Neural cell (in vitro differentiated cells): ENCODE measurements around the gene SCFD1.

Experiments used
- EP300 ChIP-seq: fragments of 450-650 bp; conservative IDR thresholded peaks from 2 replicates; pipeline ENCODE4 v1.6.1; 2014; ENCODE audit warnings: antibody characterized with exemption, mild to moderate bottlenecking, moderate library complexity; ENCODE audit not compliant: poor library complexity, severe bottlenecking
- EZH2 ChIP-seq: fragments of 200-600, 300-800 bp; shearing (Covaris generic), sonication (generic); IDR thresholded peaks from 2 replicates; pipeline ENCODE4 v1.6.1; 2014; ENCODE audit warnings: antibody characterized with exemption, low read length, borderline replicate concordance, mild to moderate bottlenecking; ENCODE audit not compliant: insufficient read depth, poor library complexity, severe bottlenecking
- MXI1 ChIP-seq: fragments of 450-650 bp; conservative IDR thresholded peaks from 2 replicates; pipeline ENCODE4 v1.6.1; 2014; ENCODE audit warnings: antibody characterized with exemption, mild to moderate bottlenecking; ENCODE audit not compliant: poor library complexity, severe bottlenecking
- POLR2AphosphoS5 ChIP-seq: IDR thresholded peaks from 2 replicates; pipeline ENCODE4 v1.6.1; 2012
- RAD21 ChIP-seq: fragments of 450-650 bp; conservative IDR thresholded peaks from 2 replicates; pipeline ENCODE4 v1.6.1; 2014; ENCODE audit warnings: antibody characterized with exemption, mild to moderate bottlenecking, moderate library complexity
- SMC3 ChIP-seq: fragments of 450-650 bp; conservative IDR thresholded peaks from 2 replicates; pipeline ENCODE4 v1.6.1; 2014; ENCODE audit warnings: antibody characterized with exemption, mild to moderate bottlenecking, moderate library complexity; ENCODE audit not compliant: poor library complexity
- TAF1 ChIP-seq: IDR thresholded peaks from 2 replicates; pipeline ENCODE4 v1.6.1; 2012; ENCODE audit warnings: low read depth
- TF ChIP-seq, protein P1 (sequence below): IDR thresholded peaks from 2 replicates; pipeline ENCODE4 v1.6.1; 2012; ENCODE audit warnings: borderline replicate concordance
- TF ChIP-seq, protein P2 (sequence below): fragments of 450-650 bp; IDR thresholded peaks from 2 replicates; pipeline ENCODE4 v1.5.1; 2014; ENCODE audit warnings: antibody characterized with exemption, mild to moderate bottlenecking, moderate library complexity; ENCODE audit not compliant: poor library complexity, severe bottlenecking

DNA sequence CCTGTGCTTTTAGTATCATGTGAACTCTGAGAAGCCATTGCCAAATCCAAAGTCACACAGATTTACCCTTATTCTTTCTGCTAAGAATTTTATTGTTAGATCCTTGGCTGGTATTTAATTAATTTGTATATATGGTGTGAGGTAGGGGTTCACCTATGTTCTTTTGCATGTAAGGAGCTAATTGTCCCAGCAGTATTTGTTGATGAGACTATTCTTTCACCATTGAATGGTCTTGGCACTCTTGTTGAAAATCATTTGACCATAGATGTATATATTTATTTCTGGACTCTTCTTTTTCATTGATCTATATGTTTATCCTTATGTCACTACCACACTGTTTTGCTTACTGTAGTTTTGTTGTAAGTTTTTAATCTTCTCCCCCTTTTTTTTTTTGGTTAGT, 36.9 kb upstream of the SCFD1 start:
- TF ChIP-seq, protein P1, sequence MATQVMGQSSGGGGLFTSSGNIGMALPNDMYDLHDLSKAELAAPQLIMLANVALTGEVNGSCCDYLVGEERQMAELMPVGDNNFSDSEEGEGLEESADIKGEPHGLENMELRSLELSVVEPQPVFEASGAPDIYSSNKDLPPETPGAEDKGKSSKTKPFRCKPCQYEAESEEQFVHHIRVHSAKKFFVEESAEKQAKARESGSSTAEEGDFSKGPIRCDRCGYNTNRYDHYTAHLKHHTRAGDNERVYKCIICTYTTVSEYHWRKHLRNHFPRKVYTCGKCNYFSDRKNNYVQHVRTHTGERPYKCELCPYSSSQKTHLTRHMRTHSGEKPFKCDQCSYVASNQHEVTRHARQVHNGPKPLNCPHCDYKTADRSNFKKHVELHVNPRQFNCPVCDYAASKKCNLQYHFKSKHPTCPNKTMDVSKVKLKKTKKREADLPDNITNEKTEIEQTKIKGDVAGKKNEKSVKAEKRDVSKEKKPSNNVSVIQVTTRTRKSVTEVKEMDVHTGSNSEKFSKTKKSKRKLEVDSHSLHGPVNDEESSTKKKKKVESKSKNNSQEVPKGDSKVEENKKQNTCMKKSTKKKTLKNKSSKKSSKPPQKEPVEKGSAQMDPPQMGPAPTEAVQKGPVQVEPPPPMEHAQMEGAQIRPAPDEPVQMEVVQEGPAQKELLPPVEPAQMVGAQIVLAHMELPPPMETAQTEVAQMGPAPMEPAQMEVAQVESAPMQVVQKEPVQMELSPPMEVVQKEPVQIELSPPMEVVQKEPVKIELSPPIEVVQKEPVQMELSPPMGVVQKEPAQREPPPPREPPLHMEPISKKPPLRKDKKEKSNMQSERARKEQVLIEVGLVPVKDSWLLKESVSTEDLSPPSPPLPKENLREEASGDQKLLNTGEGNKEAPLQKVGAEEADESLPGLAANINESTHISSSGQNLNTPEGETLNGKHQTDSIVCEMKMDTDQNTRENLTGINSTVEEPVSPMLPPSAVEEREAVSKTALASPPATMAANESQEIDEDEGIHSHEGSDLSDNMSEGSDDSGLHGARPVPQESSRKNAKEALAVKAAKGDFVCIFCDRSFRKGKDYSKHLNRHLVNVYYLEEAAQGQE, result no peak
- TF ChIP-seq, protein P2, sequence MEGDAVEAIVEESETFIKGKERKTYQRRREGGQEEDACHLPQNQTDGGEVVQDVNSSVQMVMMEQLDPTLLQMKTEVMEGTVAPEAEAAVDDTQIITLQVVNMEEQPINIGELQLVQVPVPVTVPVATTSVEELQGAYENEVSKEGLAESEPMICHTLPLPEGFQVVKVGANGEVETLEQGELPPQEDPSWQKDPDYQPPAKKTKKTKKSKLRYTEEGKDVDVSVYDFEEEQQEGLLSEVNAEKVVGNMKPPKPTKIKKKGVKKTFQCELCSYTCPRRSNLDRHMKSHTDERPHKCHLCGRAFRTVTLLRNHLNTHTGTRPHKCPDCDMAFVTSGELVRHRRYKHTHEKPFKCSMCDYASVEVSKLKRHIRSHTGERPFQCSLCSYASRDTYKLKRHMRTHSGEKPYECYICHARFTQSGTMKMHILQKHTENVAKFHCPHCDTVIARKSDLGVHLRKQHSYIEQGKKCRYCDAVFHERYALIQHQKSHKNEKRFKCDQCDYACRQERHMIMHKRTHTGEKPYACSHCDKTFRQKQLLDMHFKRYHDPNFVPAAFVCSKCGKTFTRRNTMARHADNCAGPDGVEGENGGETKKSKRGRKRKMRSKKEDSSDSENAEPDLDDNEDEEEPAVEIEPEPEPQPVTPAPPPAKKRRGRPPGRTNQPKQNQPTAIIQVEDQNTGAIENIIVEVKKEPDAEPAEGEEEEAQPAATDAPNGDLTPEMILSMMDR, result no peak
- TF ChIP-seq EZH2 (no peak), MXI1 (no peak), TAF1 (no peak), POLR2AphosphoS5 (no peak), SMC3 (no peak), EP300 (no peak), RAD21 (no peak)
